ENCODE results near the gene ALDH4A1. TPM values are rescaled to one million over a fixed set of nuclear protein-coding genes. Genes with fewer than 3 reads are reported as not detected.

ALDH4A1 gene
- total and polyA plus RNA-seq, 10 of the 15 experiments (the other 5 are each of a cell fraction or from before 2014, with no cell fraction given), result 0.06 to 25.5 (median 13.0) TPM

DNA sequence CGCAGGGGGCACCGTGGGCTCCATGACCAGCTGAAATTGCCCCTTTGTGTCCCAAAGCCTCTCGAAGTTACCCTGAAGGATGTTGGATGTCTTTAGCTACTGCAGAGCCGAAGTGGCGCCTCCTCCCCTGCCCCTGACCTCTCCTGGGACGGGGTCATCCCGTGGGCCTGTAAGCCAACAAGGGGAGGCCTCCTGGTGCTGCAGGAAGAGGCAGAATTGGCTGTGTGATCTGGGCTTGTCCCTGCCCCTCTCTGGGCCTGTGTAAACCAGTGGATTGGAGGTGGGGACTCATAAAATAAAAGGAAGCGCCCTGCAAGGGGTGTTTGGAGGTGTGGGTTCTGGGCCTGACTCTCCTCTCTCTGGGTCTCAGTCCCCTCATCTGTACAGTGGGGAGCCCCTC lies 40.8 kb downstream of the ALDH4A1 start:
- no peak for FAIRE-seq
- Histone ChIP-seq H3K4me2 (ENCODE audit: control insufficient read depth, insufficient read depth) (no peak overlapping the region), H3K9me3 (replicated peaks; ENCODE audit: control insufficient read depth, insufficient read depth, low read length) (no peaks in the 10 kb centered on the region), H3K27ac (ENCODE audit: control insufficient read depth, insufficient read depth) (no peak overlapping the region), H3K36me3 (ENCODE audit: control insufficient read depth in 2 of 2, insufficient read depth in 2 of 2, low read length in 1 of 2) (no peaks in the 10 kb centered on the region), H4K20me1 (ENCODE audit: control insufficient read depth, insufficient read depth) (no peaks in the 10 kb centered on the region), H3K27me3 (replicated peaks in 1 of 2; ENCODE audit: control insufficient read depth in 2 of 2, insufficient read depth in 2 of 2, low read length in 1 of 2) (no peaks in the 10 kb centered on the region; a peak in 1 of 4 replicates), H3K79me2 (ENCODE audit: control insufficient read depth, insufficient read depth, low read length) (no peaks in the 10 kb centered on the region), H2AFZ (ENCODE audit: control insufficient read depth, low read depth, low read length) (no peak overlapping the region), H3K4me3 (no peak overlapping the region), H3K9ac (ENCODE audit: control insufficient read depth, insufficient read depth, low read length) (no peak overlapping the region), H3K4me1 (ENCODE audit: control insufficient read depth, insufficient read depth, low read length) (no peaks in the 10 kb centered on the region)
- BruUV-seq (replicated peaks), result no TSS peak
- intact Hi-C loops (cut with micrococcal nuclease; ENCODE audit: unreplicated experiment) (no loop called here), in situ Hi-C loops (cut with MboI) (no loop called here)
- 21% methylated on average over 8 of the region's 8 CpGs for WGBS (ENCODE audit: insufficient coverage, insufficient replicate concordance, low lambda C conversion rate, missing lambda C conversion rate)
- no peak for ATAC-seq
- no peak for DNase-seq (ENCODE audit: low read depth, low spot score)
- ChIA-PET SMC1A (ENCODE audit: uncharacterized antibody, unreplicated experiment) (no interaction called here), CTCF (interaction anchor here (1.0 to 1.4 kb wide), 2 partner anchors 14 to 22 kb away, joined by 3 to 4 read pairs; no protein-coding TSS in a partner anchor), RAD21 (ENCODE audit: unreplicated experiment) (no interaction called here), POLR2A (no interaction called here)
- no peak for TF ChIP-seq DPF2 (IDR thresholded peaks at IDR 0.05)
- TF ChIP-seq, protein P1, sequence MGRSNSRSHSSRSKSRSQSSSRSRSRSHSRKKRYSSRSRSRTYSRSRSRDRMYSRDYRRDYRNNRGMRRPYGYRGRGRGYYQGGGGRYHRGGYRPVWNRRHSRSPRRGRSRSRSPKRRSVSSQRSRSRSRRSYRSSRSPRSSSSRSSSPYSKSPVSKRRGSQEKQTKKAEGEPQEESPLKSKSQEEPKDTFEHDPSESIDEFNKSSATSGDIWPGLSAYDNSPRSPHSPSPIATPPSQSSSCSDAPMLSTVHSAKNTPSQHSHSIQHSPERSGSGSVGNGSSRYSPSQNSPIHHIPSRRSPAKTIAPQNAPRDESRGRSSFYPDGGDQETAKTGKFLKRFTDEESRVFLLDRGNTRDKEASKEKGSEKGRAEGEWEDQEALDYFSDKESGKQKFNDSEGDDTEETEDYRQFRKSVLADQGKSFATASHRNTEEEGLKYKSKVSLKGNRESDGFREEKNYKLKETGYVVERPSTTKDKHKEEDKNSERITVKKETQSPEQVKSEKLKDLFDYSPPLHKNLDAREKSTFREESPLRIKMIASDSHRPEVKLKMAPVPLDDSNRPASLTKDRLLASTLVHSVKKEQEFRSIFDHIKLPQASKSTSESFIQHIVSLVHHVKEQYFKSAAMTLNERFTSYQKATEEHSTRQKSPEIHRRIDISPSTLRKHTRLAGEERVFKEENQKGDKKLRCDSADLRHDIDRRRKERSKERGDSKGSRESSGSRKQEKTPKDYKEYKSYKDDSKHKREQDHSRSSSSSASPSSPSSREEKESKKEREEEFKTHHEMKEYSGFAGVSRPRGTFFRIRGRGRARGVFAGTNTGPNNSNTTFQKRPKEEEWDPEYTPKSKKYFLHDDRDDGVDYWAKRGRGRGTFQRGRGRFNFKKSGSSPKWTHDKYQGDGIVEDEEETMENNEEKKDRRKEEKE (IDR thresholded peaks at IDR 0.05), result no peak
- TF ChIP-seq SREBF1 (IDR thresholded peaks at IDR 0.05; ENCODE audit: low read length), result no peak
- TF ChIP-seq GATAD2B (conservative IDR thresholded peaks at IDR 0.05; ENCODE audit: low read depth), result no peak
- TF ChIP-seq STAT3 (IDR thresholded peaks at IDR 0.05; ENCODE audit: low read depth, low read length), result no peak
- TF ChIP-seq, protein P2, sequence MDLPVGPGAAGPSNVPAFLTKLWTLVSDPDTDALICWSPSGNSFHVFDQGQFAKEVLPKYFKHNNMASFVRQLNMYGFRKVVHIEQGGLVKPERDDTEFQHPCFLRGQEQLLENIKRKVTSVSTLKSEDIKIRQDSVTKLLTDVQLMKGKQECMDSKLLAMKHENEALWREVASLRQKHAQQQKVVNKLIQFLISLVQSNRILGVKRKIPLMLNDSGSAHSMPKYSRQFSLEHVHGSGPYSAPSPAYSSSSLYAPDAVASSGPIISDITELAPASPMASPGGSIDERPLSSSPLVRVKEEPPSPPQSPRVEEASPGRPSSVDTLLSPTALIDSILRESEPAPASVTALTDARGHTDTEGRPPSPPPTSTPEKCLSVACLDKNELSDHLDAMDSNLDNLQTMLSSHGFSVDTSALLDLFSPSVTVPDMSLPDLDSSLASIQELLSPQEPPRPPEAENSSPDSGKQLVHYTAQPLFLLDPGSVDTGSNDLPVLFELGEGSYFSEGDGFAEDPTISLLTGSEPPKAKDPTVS (IDR thresholded peaks at IDR 0.05; ENCODE audit: low read depth, low read length), result no peak
- TF ChIP-seq TARDBP (IDR thresholded peaks at IDR 0.05; ENCODE audit: borderline replicate concordance), result no peak
- TF ChIP-seq, protein P3, sequence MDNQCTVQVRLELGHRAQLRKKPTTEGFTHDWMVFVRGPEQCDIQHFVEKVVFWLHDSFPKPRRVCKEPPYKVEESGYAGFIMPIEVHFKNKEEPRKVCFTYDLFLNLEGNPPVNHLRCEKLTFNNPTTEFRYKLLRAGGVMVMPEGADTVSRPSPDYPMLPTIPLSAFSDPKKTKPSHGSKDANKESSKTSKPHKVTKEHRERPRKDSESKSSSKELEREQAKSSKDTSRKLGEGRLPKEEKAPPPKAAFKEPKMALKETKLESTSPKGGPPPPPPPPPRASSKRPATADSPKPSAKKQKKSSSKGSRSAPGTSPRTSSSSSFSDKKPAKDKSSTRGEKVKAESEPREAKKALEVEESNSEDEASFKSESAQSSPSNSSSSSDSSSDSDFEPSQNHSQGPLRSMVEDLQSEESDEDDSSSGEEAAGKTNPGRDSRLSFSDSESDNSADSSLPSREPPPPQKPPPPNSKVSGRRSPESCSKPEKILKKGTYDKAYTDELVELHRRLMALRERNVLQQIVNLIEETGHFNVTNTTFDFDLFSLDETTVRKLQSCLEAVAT (IDR thresholded peaks at IDR 0.05), result no peak
- TF ChIP-seq MTA2 (IDR thresholded peaks at IDR 0.05; ENCODE audit: low read depth), result no peak
- no peak for TF ChIP-seq JUND (IDR thresholded peaks at IDR 0.05; ENCODE audit: low read depth, low read length)
- TF ChIP-seq SMARCA5 (IDR thresholded peaks at IDR 0.05), result no peak
- TF ChIP-seq SREBF2 (IDR thresholded peaks at IDR 0.05; ENCODE audit: low read length), result no peak
- TF ChIP-seq, protein P4, sequence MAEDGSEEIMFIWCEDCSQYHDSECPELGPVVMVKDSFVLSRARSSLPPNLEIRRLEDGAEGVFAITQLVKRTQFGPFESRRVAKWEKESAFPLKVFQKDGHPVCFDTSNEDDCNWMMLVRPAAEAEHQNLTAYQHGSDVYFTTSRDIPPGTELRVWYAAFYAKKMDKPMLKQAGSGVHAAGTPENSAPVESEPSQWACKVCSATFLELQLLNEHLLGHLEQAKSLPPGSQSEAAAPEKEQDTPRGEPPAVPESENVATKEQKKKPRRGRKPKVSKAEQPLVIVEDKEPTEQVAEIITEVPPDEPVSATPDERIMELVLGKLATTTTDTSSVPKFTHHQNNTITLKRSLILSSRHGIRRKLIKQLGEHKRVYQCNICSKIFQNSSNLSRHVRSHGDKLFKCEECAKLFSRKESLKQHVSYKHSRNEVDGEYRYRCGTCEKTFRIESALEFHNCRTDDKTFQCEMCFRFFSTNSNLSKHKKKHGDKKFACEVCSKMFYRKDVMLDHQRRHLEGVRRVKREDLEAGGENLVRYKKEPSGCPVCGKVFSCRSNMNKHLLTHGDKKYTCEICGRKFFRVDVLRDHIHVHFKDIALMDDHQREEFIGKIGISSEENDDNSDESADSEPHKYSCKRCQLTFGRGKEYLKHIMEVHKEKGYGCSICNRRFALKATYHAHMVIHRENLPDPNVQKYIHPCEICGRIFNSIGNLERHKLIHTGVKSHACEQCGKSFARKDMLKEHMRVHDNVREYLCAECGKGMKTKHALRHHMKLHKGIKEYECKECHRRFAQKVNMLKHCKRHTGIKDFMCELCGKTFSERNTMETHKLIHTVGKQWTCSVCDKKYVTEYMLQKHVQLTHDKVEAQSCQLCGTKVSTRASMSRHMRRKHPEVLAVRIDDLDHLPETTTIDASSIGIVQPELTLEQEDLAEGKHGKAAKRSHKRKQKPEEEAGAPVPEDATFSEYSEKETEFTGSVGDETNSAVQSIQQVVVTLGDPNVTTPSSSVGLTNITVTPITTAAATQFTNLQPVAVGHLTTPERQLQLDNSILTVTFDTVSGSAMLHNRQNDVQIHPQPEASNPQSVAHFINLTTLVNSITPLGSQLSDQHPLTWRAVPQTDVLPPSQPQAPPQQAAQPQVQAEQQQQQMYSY (CRISPR knock-in tag; IDR thresholded peaks at IDR 0.05), result no peak
- no peak for TF ChIP-seq RFX5 (IDR thresholded peaks at IDR 0.05; ENCODE audit: low read depth, low read length)
- TF ChIP-seq EGR1 (IDR thresholded peaks at IDR 0.05; ENCODE audit: borderline replicate concordance in 1 of 2, low read depth in 2 of 2, low read length in 2 of 2), result no peak
- TF ChIP-seq KDM1A (IDR thresholded peaks at IDR 0.05; ENCODE audit: borderline replicate concordance), result no peak
- no peak for TF ChIP-seq SMC3 (IDR thresholded peaks at IDR 0.05; ENCODE audit: borderline replicate concordance, low read length)
